Smooth muscle cell (in vitro differentiated cells): ENCODE measurements around the gene MYL12A. TPM values are rescaled to one million over a fixed set of nuclear protein-coding genes. Genes with fewer than 3 reads are reported as not detected.

ENCODE experiments used
- DNase-seq: peaks from one replicate; lab custom pipeline; 2025; ENCODE audit not compliant: unreplicated experiment; lab: John Stamatoyannopoulos, UW
- H2AFZ ChIP-seq: fragments of 200-600 bp; sonication (generic); 2 replicates; pipeline ENCODE4 v1.6.0; 2016; ENCODE audit warnings: antibody characterized with exemption, low read depth, mild to moderate bottlenecking
- H3F3A ChIP-seq: fragments of 200-600 bp; sonication (generic); 2 replicates; pipeline ENCODE4 v1.6.0; 2017; ENCODE audit warnings: antibody characterized with exemption, low read depth
- H3K27ac ChIP-seq: fragments of 200-600 bp; sonication (generic); 2 replicates; pipeline ENCODE4 v1.5.1; 2016; ENCODE audit warnings: low read depth, mild to moderate bottlenecking
- H3K27me3 ChIP-seq: fragments of 200-600 bp; sonication (generic); 2 replicates; pipeline ENCODE4 v1.6.1; 2016; ENCODE audit warnings: low read depth, mild to moderate bottlenecking
- H3K36me3 ChIP-seq: fragments of 200-600 bp; sonication (generic); 2 replicates; pipeline ENCODE4 v1.5.1; 2016; ENCODE audit warnings: low read depth
- H3K4me1 ChIP-seq: fragments of 200-600 bp; sonication (generic); 2 replicates; pipeline ENCODE4 v1.5.1; 2016; ENCODE audit warnings: low read depth
- H3K4me2 ChIP-seq: fragments of 200-600 bp; sonication (generic); 2 replicates; pipeline ENCODE4 v1.6.0; 2016; ENCODE audit warnings: mild to moderate bottlenecking
- H3K4me3 ChIP-seq: fragments of 200-600 bp; sonication (generic); 2 replicates; pipeline ENCODE4 v1.5.1; 2016; ENCODE audit warnings: mild to moderate bottlenecking
- H3K79me2 ChIP-seq: fragments of 200-600 bp; sonication (generic); 2 replicates; pipeline ENCODE4 v1.6.0; 2016; ENCODE audit warnings: low read depth, mild to moderate bottlenecking
- H3K9ac ChIP-seq: fragments of 200-600 bp; sonication (generic); 2 replicates; pipeline ENCODE4 v1.6.0; 2016; ENCODE audit warnings: low read depth
- H3K9me3 ChIP-seq: fragments of 200-600 bp; sonication (generic); replicated peaks from 2 replicates; pipeline ENCODE4 v1.5.1; 2016; ENCODE audit warnings: low read depth
- H4K20me1 ChIP-seq: fragments of 200-600 bp; sonication (generic); 2 replicates; pipeline ENCODE4 v1.6.0; 2016; ENCODE audit warnings: low read depth
- CTCF ChIP-seq: fragments of 200-600 bp; sonication (generic); IDR thresholded peaks from 2 replicates; pipeline ENCODE4 v1.5.1; 2017; ENCODE audit warnings: borderline replicate concordance, mild to moderate bottlenecking, antibody characterized with exemption; ENCODE audit not compliant: insufficient read depth, poor library complexity, severe bottlenecking
- whole genome bisulfite sequencing: methylation state at CpG from one replicate; pipeline ENCODE4 v1.1.7; 2016; ENCODE audit warnings: low lambda C conversion rate; 5-methylcytosine and 5-hydroxymethylcytosine counted together
- polyA plus RNA-seq: library from polyadenylated mRNA; unstranded; fragments of >200 nt; fragmentation: Nextera tagmentation; extraction: Ambion mirVana; gene quantifications from 2 replicates; pipeline ENCODE4 v1.2.1, GENCODE V29; 2016
- total RNA-seq: library from RNA; depleted of rRNA; stranded (reverse); fragments of >200 nt; gene quantifications from 2 replicates; pipeline ENCODE4 v1.2.3, GENCODE V29; 2014

The MYL12A gene
- total and polyA plus RNA-seq, 2 experiments from 2014 or later: 777 to 953 TPM

- H3K4me1 ChIP-seq: peaks cover 8% of the 10 kb centered on the region
- no peak overlapping the region for H3K9ac ChIP-seq
Observed at GRCh38 chr18:3207565-3207964, 40.0 kb upstream of the MYL12A start.

GRCh38 chr18:3209859-3210569, 37.6 kb upstream of the MYL12A start:
- Histone ChIP-seq H3K9ac (no peak overlapping the region), H2AFZ (no peak overlapping the region), H3K27me3 (no peaks in the 10 kb centered on the region), H3K9me3 (no peaks in the 10 kb centered on the region), H3K79me2 (no peaks in the 10 kb centered on the region), H3K4me3 (no peak overlapping the region), H3K27ac (no peak overlapping the region), H3F3A (no peaks in the 10 kb centered on the region), H4K20me1 (no peaks in the 10 kb centered on the region), H3K4me1 (peaks cover 8% of the 10 kb centered on the region), H3K36me3 (no peaks in the 10 kb centered on the region), H3K4me2 (no peak overlapping the region)
- TF ChIP-seq CTCF: no peak
- WGBS: 89% methylated on average over 4 of the region's 4 CpGs
- no peak for DNase-seq

More at GRCh38 chr18:3207565-3207964, 40.0 kb upstream of the MYL12A start:
- no peaks in the 10 kb centered on the region for H3F3A ChIP-seq
- H3K36me3 ChIP-seq: peaks cover 9% of the 10 kb centered on the region
- no peaks in the 10 kb centered on the region for H3K79me2 ChIP-seq
- H4K20me1 ChIP-seq: no peaks in the 10 kb centered on the region
- DNase-seq: no peak
- WGBS: 79% methylated on average over 2 of the region's 2 CpGs
- H3K27ac ChIP-seq: no peak overlapping the region
- no peak overlapping the region for H3K4me3 ChIP-seq
- TF ChIP-seq CTCF: no peak
- no peaks in the 10 kb centered on the region for H3K9me3 ChIP-seq
- H2AFZ ChIP-seq: no peak overlapping the region
- no peak overlapping the region for H3K4me2 ChIP-seq
- no peaks in the 10 kb centered on the region for H3K27me3 ChIP-seq

GRCh38 chr18:3211236-3211992, 36.2 kb upstream of the MYL12A start:
- H3K4me1 ChIP-seq: peaks cover 8% of the 10 kb centered on the region
- 65% methylated on average over 5 of the region's 5 CpGs for WGBS
- peak overlapping the region; percentile 33 for H3K4me2 ChIP-seq
- H3K9ac ChIP-seq: no peak overlapping the region
- no peaks in the 10 kb centered on the region for H3K27me3 ChIP-seq
- no peak overlapping the region for H3K4me3 ChIP-seq
- no peaks in the 10 kb centered on the region for H3K9me3 ChIP-seq
- no peak for DNase-seq
- H3K79me2 ChIP-seq: no peaks in the 10 kb centered on the region
- no peaks in the 10 kb centered on the region for H4K20me1 ChIP-seq
- no peaks in the 10 kb centered on the region for H3K36me3 ChIP-seq
- TF ChIP-seq CTCF: no peak
- H3K27ac ChIP-seq: no peak overlapping the region
- H2AFZ ChIP-seq: peak overlapping the region; percentile 31
- H3F3A ChIP-seq: no peaks in the 10 kb centered on the region

GRCh38 chr18:3212657-3213056, 34.9 kb upstream of the MYL12A start:
- Histone ChIP-seq H2AFZ (no peak overlapping the region), H3K79me2 (no peaks in the 10 kb centered on the region), H3K4me1 (peaks cover 8% of the 10 kb centered on the region), H4K20me1 (no peaks in the 10 kb centered on the region), H3K4me2 (no peak overlapping the region), H3K36me3 (no peaks in the 10 kb centered on the region), H3K9ac (no peak overlapping the region), H3K9me3 (no peaks in the 10 kb centered on the region), H3K4me3 (no peak overlapping the region), H3K27ac (no peak overlapping the region), H3F3A (no peaks in the 10 kb centered on the region), H3K27me3 (no peaks in the 10 kb centered on the region)
- DNase-seq: no peak
- no peak for TF ChIP-seq CTCF
- WGBS: 77% methylated on average over 4 of the region's 4 CpGs
